ENCODE measurements around the gene PAFAH1B1. TPM values are rescaled to one million over a fixed set of nuclear protein-coding genes. Genes with fewer than 3 reads are reported as not detected.
A peak's percentile ranks its signal among the peaks of the same experiment; 100 is the strongest.

PAFAH1B1 gene
- total RNA-seq, 1 experiment from 2014 or later, result 114 TPM

DNA sequence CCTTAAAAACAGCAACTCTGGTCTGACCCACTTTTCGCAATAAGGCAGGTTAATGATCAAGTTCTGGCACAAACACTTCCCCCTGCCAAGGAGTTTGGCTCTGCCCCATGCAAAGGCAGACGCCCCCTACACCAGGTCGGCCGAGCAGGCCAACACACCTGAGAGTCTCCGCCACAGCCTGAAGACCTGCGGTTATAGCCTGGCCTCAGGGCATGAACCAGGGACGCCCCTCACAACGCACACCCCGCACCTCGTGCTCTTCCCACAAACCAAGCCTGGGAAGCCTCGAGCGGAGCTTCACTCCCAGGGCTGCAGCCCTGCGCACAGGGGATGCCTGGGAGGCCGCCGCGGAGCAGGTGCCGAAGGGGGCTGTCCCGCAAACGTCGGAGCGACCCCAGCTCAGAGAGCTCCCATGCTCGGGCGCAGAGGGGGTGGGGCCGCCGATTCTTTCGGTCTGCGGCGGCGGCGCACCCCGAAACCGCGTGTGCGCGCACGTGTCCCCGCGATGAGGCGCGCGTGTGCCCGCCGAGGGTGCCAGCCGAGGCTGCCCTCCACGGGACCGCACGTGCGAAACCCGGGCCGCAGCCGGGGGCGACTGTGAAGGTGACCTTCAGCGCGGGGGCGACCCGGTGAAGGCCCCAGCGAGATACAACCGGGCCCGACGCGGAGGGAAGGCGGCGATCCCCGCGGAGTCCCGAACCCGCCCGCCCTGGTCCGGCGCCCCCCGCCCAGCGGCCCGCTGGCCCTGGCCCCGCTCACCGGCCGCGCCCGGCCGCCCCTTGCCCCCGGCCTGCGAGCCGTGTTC lies 117.6 kb downstream of the PAFAH1B1 start (continued):
- no peak for TF ChIP-seq ZSCAN18 (CRISPR knock-in tag; IDR thresholded peaks at IDR 0.05)
- TF ChIP-seq ATF1 (CRISPR knock-in tag; IDR thresholded peaks at IDR 0.05), result 0 out of 2 replicates have a peak, but pooled peaks have one; percentile 9
- TF ChIP-seq HMGXB4 (CRISPR knock-in tag; IDR thresholded peaks at IDR 0.05), result 0 out of 2 replicates have a peak, but pooled peaks have one; percentile 62
- peak; percentile 45; the same call in 1 of the 2 replicates for TF ChIP-seq E2F5 (CRISPR knock-in tag; IDR thresholded peaks at IDR 0.05)
- no peak for TF ChIP-seq RORB (CRISPR knock-in tag; IDR thresholded peaks at IDR 0.05)
- TF ChIP-seq EMX1 (CRISPR knock-in tag; IDR thresholded peaks at IDR 0.05), result no peak
- peak; percentile 81; the same call in 1 of the 2 replicates for TF ChIP-seq CREB1 (CRISPR knock-in tag; IDR thresholded peaks at IDR 0.05)
- TF ChIP-seq FOXJ3 (CRISPR knock-in tag; IDR thresholded peaks at IDR 0.05; ENCODE audit: borderline replicate concordance), result no peak
- 0 out of 2 replicates have a peak, but pooled peaks have one; percentile 56 for TF ChIP-seq SMAD3 (CRISPR knock-in tag; IDR thresholded peaks at IDR 0.05; ENCODE audit: borderline replicate concordance)
- TF ChIP-seq USF1 (CRISPR knock-in tag; IDR thresholded peaks at IDR 0.05), result no peak
- no peak for TF ChIP-seq NR1H2 (CRISPR knock-in tag; IDR thresholded peaks at IDR 0.05)

- Mint-ChIP-seq H3K27ac (peak within 1 kb of the TSS; percentile 88), H3K4me1 (peaks cover 36% of the 10 kb centered on the region), H3K4me3 (peak within 1 kb of the TSS; percentile 76), H3K27me3 (ENCODE audit: low read depth) (peaks cover 7% of the 10 kb centered on the region), H3K9me3 (no peaks in the 10 kb centered on the region), H3K36me3 (no peaks in the 10 kb centered on the region)
- POLR2A ChIA-PET, result no interaction called here
- CTCF ChIA-PET, result interaction anchor here (1.1 to 2.0 kb wide), 4 partner anchors 12 to 66 kb away, joined by 4 to 10 read pairs (median 6); partner anchors contain the start of gene CCDC92B
- ATAC-seq (peak; percentile 38), DNase-seq (ENCODE audit: low spot score) (peak; percentile 62)
- TF ChIP-seq ELF4 (CRISPR knock-in tag; IDR thresholded peaks at IDR 0.05; ENCODE audit: low read depth), result no peak
- no peak for TF ChIP-seq ZBTB21 (CRISPR knock-in tag; IDR thresholded peaks at IDR 0.05; ENCODE audit: borderline replicate concordance)
- TF ChIP-seq NFYB (CRISPR knock-in tag; conservative IDR thresholded peaks at IDR 0.05; ENCODE audit: low read depth), result no peak
- TF ChIP-seq ZNF121 (CRISPR knock-in tag; IDR thresholded peaks at IDR 0.05), result no peak
- no peak for TF ChIP-seq AR (CRISPR knock-in tag; IDR thresholded peaks at IDR 0.05)
- TF ChIP-seq GRHL2 (CRISPR knock-in tag; IDR thresholded peaks at IDR 0.05; ENCODE audit: insufficient replicate concordance, severe bottlenecking), result no peak
- TF ChIP-seq ESRRA (CRISPR knock-in tag; IDR thresholded peaks at IDR 0.05; ENCODE audit: borderline replicate concordance), result no peak
- no peak for TF ChIP-seq NR3C1 (CRISPR knock-in tag; conservative IDR thresholded peaks at IDR 0.05; ENCODE audit: low read depth)
- TF ChIP-seq TCF7 (CRISPR knock-in tag; IDR thresholded peaks at IDR 0.05; ENCODE audit: low read depth), result no peak
- TF ChIP-seq ZNF219 (CRISPR knock-in tag; IDR thresholded peaks at IDR 0.05; ENCODE audit: borderline replicate concordance), result no peak
- TF ChIP-seq JUN (CRISPR knock-in tag; IDR thresholded peaks at IDR 0.05), result no peak
- TF ChIP-seq ZNF416 (CRISPR knock-in tag; IDR thresholded peaks at IDR 0.05), result no peak
- peak; percentile 58 for TF ChIP-seq SP1 (CRISPR knock-in tag; conservative IDR thresholded peaks at IDR 0.05)
- no peak for TF ChIP-seq FOXP1 (CRISPR knock-in tag; IDR thresholded peaks at IDR 0.05; ENCODE audit: borderline replicate concordance)
Measured at GRCh38 chr17:2711608-2712299, 118.3 kb downstream of the PAFAH1B1 start, which contains the start of gene CLUH. TSS of gene CLUH (minus strand) at chr17:2711764. CDS start at chr17:2711661, 103 bp downstream.

All from WTC11 (cell line).